Measurements from ENCODE around the gene ZBTB2.
"Not testable (repeated sequence)": the region's sequence is repeated elsewhere in the genome, so short reads cannot be mapped to it uniquely, and the experiment has no call there.

The ZBTB2 gene

DNA sequence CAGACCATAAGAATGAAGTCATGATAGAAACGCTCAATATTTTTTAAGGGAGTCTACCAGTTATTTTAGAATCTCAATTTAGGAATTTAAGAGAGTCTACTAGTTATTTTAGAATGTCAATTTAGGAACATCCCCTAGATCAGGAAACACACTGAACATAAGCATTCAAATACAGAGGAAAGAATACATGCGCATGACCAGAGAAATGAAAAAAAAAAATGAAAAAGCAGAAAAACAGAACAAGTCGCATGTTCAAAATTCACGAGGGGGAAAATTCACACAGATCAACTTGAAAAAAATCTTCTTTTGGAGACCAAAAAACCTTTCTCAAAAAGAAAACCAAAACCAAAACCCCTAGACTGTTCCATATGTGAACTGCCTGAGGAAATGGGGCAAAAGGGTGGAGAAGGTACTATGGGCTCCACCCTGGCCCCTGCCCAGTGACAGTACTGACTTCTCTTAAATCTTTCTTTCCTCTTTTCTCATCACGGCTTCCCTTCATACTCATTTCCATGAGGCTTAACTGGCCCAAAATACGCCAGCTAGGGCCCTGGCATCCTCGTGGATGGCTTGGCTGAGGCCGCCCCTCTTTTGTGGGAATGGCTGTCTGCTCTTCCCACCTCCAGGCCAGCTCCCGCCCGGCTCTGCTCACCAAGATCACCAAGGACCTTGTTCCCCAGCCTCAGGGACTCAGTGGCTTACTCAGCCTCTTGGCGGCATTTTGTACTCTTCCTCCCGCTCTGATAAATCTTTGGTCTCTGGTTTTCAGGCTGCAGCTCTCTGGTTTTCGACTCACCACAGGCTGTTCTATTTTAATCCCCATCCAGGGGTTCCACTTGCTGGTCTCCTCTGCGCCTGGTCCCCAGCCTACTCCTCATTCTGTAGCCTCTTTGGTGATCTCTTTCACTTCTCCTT, 11.2 kb downstream of the ZBTB2 start:
- in situ Hi-C loops (cut with HindIII; ENCODE audit: low pct_unique_long_range_greater_than_20kb, low sequenced_read_pairs), result no loop called here
- DNase-seq (ENCODE audit: low read depth in 1 of 2, low spot score in 1 of 2), result no peak

DNA sequence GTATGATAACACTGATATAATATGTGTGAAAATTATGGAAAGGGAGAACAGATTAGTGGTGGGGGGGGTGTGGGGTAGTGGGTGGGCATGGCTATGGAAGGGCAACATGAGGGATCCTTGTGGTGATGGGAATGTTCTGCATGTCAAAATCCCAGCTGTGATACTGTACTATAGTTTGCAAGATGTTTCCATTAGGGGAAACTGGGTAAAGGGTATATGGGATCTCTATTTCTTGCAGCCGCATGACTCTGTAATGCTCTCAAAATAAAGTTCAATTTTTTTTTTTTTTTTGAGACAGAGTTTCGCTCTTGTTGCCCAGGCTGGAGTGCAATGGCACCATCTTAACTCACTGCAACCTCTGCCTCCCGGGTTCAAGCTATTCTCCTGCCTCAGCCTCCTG, 14.3 kb downstream of the ZBTB2 start:
- no peak for DNase-seq (ENCODE audit: low read depth in 1 of 2, low spot score in 1 of 2)
- no peak for TF ChIP-seq JUND (IDR thresholded peaks at IDR 0.05; ENCODE audit: low read depth)
- in situ Hi-C loops (cut with HindIII; ENCODE audit: low pct_unique_long_range_greater_than_20kb, low sequenced_read_pairs), result no loop called here

More for the DNA sequence above, 11.2 kb downstream of the ZBTB2 start:
- no peak for TF ChIP-seq JUND (IDR thresholded peaks at IDR 0.05; ENCODE audit: low read depth)

DNA sequence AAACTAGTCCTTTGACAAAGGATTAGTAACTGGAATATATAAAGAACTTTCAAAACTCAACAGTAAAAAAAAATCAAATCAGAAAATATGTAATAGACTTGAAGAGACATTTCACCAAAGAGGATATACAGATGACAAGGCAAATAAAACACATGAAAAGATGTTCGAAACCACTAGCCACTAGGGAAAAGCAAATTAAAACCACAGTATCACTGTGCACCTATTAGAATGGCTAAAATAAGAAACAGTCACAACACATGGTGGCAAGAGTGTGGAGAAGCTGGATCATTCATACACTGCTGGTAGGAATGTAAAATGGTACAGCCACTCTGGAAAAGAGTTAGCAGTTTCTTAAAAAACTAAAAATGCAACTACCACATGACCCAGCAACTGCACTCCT, 14.9 kb downstream of the ZBTB2 start:
- no peak for DNase-seq (ENCODE audit: low read depth in 1 of 2, low spot score in 1 of 2)
- TF ChIP-seq JUND (IDR thresholded peaks at IDR 0.05; ENCODE audit: low read depth), result no peak
- in situ Hi-C loops (cut with HindIII; ENCODE audit: low pct_unique_long_range_greater_than_20kb, low sequenced_read_pairs), result no loop called here

DNA sequence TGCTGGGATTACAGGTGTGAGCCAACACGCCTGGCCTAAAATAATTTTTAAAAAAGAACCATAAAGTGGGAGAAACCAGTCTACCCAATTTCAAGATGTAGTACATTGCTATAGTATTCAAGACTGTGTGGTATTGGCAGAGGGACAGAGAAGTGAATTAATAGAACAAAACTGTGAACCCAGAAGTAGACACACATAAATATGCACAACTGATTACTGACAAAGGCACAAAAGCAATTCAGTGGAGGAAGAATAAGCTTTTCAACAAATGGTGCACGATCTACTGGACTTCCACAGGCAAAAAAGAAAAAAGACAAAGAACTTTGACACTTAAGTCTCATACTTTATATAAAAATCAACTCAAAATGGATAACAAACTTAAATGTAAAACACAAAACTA, 15.5 kb downstream of the ZBTB2 start:
- in situ Hi-C loops (cut with HindIII; ENCODE audit: low pct_unique_long_range_greater_than_20kb, low sequenced_read_pairs), result no loop called here
- TF ChIP-seq JUND (IDR thresholded peaks at IDR 0.05; ENCODE audit: low read depth), result no peak
- DNase-seq (ENCODE audit: low read depth in 1 of 2, low spot score in 1 of 2), result no peak

DNA sequence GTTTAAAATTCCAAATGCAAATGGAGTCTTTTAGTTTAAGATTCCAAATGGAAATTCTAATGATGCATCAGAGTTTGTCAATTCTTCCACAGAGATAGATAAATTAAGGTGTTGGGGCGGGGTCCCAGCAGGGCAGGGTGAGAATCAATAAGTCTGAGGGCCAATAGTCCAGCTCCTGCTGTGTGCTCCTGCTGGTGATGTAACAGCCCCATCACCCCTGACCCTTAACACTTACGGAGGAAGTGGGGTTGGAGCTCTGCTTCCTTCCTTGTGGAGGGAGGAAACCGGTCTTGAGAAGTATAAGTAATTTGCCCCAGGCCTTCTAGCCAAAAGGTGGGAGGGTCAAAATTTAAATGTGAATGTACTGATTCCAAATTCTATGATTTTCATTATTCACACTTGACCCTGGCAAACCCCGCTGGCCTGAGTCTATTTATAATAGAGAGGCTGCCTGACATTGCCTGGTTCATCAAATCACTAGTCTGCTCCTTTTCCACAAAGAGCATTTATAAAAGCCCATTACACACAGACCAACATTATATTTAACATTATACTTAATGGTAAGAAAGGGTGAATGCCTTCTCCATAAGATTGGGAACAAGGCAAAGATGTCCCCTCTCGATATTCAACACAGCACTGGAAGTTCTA, 17.2 kb downstream of the ZBTB2 start:
- DNase-seq (ENCODE audit: low read depth in 1 of 2, low spot score in 1 of 2), result no peak
- no peak for TF ChIP-seq JUND (IDR thresholded peaks at IDR 0.05; ENCODE audit: low read depth)
- in situ Hi-C loops (cut with HindIII; ENCODE audit: low pct_unique_long_range_greater_than_20kb, low sequenced_read_pairs), result no loop called here

DNA sequence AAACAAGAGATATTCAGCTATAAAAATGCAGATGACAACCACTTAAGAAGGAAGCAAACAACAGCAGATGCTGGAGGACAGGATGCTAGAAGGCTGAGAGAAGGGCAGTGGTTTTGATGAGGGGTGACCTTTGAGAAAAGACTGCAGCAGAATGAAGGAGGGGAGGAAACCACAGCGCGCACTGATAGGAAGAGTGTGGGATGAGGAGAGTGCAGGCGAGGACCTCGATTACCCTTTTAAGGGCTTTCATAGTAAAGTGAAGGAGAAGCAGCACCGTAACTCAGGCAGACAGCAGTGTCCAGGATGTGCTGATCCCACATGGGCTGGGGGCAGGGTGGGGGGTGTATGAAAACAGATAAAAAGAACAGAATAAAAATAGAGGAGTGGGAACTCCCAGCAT, 19.2 kb downstream of the ZBTB2 start:
- DNase-seq (ENCODE audit: low read depth in 1 of 2, low spot score in 1 of 2), result no peak
- no peak for TF ChIP-seq JUND (IDR thresholded peaks at IDR 0.05; ENCODE audit: low read depth)
- in situ Hi-C loops (cut with HindIII; ENCODE audit: low pct_unique_long_range_greater_than_20kb, low sequenced_read_pairs), result no loop called here

DNA sequence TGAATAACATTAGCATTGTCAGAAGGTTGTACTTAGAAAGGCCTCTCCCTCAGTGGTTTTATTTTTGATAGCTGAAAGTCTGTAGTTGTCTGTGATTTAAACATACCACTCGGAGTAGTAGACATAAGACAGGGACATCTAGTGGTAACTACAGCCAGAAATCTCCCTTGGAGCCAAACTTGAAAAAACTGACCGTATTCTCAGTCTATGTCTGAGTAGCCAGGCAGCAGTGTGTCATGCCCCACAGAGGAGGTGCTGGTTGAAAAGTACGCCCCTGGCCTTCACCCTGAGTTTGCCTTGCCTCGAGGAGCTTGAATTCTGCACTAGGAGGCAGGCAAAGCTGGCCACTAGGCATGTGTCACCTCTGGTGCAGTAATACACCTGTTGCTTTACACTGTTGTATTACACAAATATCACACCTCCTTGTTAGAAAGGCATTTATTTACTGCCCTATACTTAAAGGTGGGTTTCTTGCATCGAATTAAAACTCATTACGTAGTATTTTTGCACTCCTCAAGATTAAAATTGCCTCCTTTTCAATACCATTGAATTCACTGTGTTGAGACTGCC, 20.8 kb downstream of the ZBTB2 start:
- no peak for TF ChIP-seq JUND (IDR thresholded peaks at IDR 0.05; ENCODE audit: low read depth)
- peak in 1 of 2 experiments; percentile 39 for DNase-seq (ENCODE audit: low read depth in 1 of 2, low spot score in 1 of 2)

DNA sequence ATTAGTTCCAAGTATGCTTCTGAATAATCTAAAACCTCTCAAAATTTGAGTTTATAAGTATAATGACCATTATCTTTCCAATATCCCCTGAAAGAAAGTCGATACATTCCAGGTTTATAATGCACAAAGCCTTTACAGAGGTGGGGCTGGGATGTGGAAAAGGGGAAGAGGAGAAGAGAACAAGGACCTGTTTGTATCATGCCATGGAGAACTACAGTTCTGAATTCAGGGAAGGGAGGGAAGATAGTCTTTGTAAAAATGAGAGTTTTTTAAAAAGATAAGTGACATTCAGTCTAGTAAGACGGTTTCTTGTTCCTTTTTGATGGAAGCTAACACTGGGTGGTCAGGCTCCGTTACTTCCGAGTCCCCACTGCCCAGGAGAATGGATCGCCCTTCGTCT, 26.1 kb downstream of the ZBTB2 start:
- in situ Hi-C loops (cut with HindIII; ENCODE audit: low pct_unique_long_range_greater_than_20kb, low sequenced_read_pairs), result no loop called here
- TF ChIP-seq JUND (IDR thresholded peaks at IDR 0.05; ENCODE audit: low read depth), result no peak

More for the DNA sequence above, 20.8 kb downstream of the ZBTB2 start:
- in situ Hi-C loops (cut with HindIII; ENCODE audit: low pct_unique_long_range_greater_than_20kb, low sequenced_read_pairs), result no loop called here

DNA sequence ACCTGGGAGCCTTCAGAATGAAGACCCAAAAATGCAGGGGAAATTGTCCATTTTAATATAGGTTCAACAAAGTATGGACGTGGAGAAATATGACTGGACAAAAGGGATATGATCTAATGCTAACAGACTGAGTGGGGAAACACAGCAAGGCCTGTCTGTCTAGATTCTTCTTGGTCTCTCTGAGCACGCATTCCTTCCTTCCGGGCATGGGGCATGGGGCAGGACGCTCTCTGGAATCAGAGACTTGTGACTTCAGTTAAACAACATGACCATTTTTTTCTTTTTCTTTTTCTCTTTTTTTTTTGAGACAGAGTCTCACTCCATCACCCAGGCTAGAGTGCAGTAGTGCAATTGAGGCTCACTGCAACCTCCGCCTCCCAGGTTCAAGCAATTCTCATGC, 31.9 kb downstream of the ZBTB2 start:
- DNase-seq (ENCODE audit: low read depth in 1 of 2, low spot score in 1 of 2), result peak; percentile 11 to 91
- TF ChIP-seq JUND (IDR thresholded peaks at IDR 0.05; ENCODE audit: low read depth), result no peak; the same call in 1 of the 2 replicates
- in situ Hi-C loops (cut with HindIII; ENCODE audit: low pct_unique_long_range_greater_than_20kb, low sequenced_read_pairs), result no loop called here

More for the DNA sequence above, 26.1 kb downstream of the ZBTB2 start:
- no peak for DNase-seq (ENCODE audit: low read depth in 1 of 2, low spot score in 1 of 2)

DNA sequence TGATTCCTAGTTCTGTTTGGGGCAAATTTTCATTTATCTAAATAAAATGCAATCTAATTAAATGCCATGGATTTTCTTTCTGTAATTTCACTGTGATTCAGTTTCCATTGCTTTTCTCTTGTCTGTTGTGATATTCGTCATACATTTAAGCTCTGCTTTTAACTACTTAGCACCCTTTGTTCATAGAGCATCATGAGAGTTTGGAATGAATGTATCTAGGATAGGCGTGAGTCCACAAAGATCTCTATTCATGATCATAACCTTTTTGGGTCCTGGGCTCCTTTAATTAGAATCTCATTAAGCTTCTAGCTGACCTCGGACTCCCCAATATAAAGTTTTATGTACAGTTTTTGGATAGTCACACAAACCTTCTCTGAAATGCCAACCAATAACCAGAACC, 32.9 kb downstream of the ZBTB2 start:
- TF ChIP-seq JUND (IDR thresholded peaks at IDR 0.05; ENCODE audit: low read depth), result no peak
- in situ Hi-C loops (cut with HindIII; ENCODE audit: low pct_unique_long_range_greater_than_20kb, low sequenced_read_pairs), result no loop called here
- DNase-seq (ENCODE audit: low read depth in 1 of 2, low spot score in 1 of 2), result no peak

DNA sequence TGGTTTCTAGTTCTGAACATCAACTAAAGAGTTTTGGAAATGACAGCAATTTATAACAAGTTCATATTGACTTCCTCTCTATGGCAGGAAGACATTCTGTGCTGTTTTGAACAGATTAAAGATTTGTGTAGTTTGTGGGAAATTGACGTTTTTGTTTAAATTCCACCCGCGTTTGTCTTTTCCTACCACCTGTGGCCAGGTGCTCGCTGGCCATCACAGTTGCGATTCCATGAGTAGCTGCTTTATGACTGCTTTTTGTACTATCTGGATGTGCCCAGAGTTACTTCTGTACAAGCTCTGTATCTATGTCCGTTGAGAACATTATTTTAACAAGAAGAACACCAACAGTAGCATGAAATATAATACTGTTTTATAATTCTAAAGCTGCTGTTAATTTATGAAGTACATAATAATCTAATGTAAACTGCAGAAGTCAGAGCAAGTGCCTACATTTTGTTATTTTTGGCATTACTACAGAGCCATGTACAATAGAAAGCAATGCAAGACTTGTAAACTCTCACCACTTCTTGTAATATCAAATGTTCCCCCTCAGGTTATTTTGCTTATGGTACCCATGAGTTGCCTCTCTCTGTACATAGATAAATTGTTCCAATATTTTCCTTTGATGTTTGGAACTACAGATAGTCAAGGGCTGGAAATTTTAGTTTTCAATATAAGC, 33.5 kb downstream of the ZBTB2 start:
- no peak for DNase-seq (ENCODE audit: low read depth in 1 of 2, low spot score in 1 of 2)
- in situ Hi-C loops (cut with HindIII; ENCODE audit: low pct_unique_long_range_greater_than_20kb, low sequenced_read_pairs), result no loop called here
- no peak for TF ChIP-seq JUND (IDR thresholded peaks at IDR 0.05; ENCODE audit: low read depth)

DNA sequence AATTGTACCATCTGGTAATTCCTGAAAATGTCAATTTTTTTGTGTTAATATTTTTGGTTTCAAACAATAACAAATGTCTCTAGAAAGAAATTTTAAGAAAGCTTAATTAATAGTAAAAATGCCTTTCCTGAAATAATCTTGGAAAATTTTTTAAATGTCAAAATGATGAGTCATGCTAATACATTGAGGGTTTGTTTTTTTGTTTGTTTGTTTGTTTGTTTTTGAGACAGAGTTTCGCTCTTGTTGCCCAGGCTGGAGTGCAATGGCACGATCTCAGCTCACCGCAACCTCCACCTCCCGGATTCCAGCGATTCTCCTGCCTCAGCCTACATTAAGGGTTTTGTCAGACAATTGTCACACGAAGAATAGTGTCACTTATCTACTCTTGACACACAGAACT, 34.4 kb downstream of the ZBTB2 start:
- DNase-seq (ENCODE audit: low read depth in 1 of 2, low spot score in 1 of 2); in situ Hi-C loops (cut with HindIII; ENCODE audit: low pct_unique_long_range_greater_than_20kb, low sequenced_read_pairs): not testable (repeated sequence)

Measured in T47D (cell line).